MM.1S (cell line): Measurements from ENCODE around the gene DUSP10.
A peak's percentile ranks its signal among the peaks of the same experiment; 100 is the strongest.

Source experiments
- DNase-seq: peaks from one replicate; pipeline ENCODE4 v3.0.0-alpha.2; 2015
- H2AFZ ChIP-seq: fragments of 300-600 bp; sonication (generic); 2 replicates; pipeline ENCODE4 v1.6.0; 2016; ENCODE audit warnings: antibody characterized with exemption, low read length
- H3F3A ChIP-seq: fragments of 300-600 bp; sonication (generic); 2 replicates; pipeline ENCODE4 v1.6.1; 2016; ENCODE audit warnings: mild to moderate bottlenecking, antibody characterized with exemption, low read length, moderate library complexity, mixed read lengths; ENCODE audit not compliant: insufficient read depth
- H3K27ac ChIP-seq: fragments of 300-600 bp; sonication (generic); 2 replicates; pipeline ENCODE4 v1.5.1; 2016; ENCODE audit warnings: mild to moderate bottlenecking, low read length
- H3K27me3 ChIP-seq: fragments of 300-600 bp; sonication (generic); replicated peaks from 2 replicates; pipeline ENCODE4 v1.6.0; 2016; ENCODE audit warnings: low read length; ENCODE audit not compliant: insufficient read depth
- H3K36me3 ChIP-seq: fragments of 300-600 bp; sonication (generic); replicated peaks from 2 replicates; pipeline ENCODE4 v1.6.1; 2016; ENCODE audit warnings: mild to moderate bottlenecking, low read length, mixed read lengths; ENCODE audit not compliant: insufficient read depth
- H3K4me1 ChIP-seq: fragments of 300-600 bp; sonication (generic); 2 replicates; pipeline ENCODE4 v1.6.1; 2016; ENCODE audit warnings: low read length, mixed read lengths
- H3K4me2 ChIP-seq: fragments of 300-600 bp; sonication (generic); 2 replicates; pipeline ENCODE4 v1.6.0; 2016; ENCODE audit warnings: low read depth, low read length
- H3K4me3 ChIP-seq: fragments of 300-600 bp; sonication (generic); 2 replicates; pipeline ENCODE4 v1.5.1; 2016; ENCODE audit warnings: low read length, mixed read lengths
- H3K79me2 ChIP-seq: fragments of 300-600 bp; sonication (generic); 2 replicates; pipeline ENCODE4 v1.6.1; 2016; ENCODE audit warnings: mixed run types, low read length, mixed read lengths
- H3K9ac ChIP-seq: fragments of 300-600 bp; sonication (generic); 2 replicates; pipeline ENCODE4 v1.6.1; 2016; ENCODE audit warnings: low read length, mixed read lengths
- H3K9me2 ChIP-seq: fragments of 300-600 bp; sonication (generic); replicated peaks from 2 replicates; pipeline ENCODE4 v1.6.1; 2016; ENCODE audit warnings: mild to moderate bottlenecking, low read length, mixed read lengths; ENCODE audit not compliant: insufficient read depth
- H3K9me3 ChIP-seq: fragments of 300-600 bp; sonication (generic); replicated peaks from 2 replicates; pipeline ENCODE4 v1.6.1; 2016; ENCODE audit warnings: mild to moderate bottlenecking, low read length, mixed read lengths; ENCODE audit not compliant: insufficient read depth
- H4K20me1 ChIP-seq: fragments of 300-600 bp; sonication (generic); 2 replicates; pipeline ENCODE4 v1.6.1; 2016; ENCODE audit warnings: mild to moderate bottlenecking, low read length, moderate library complexity, mixed read lengths; ENCODE audit not compliant: insufficient read depth
- CTCF ChIP-seq: fragments of 300-600 bp; sonication (generic); IDR thresholded peaks from 2 replicates; pipeline ENCODE4 v1.5.1; 2016; ENCODE audit warnings: antibody characterized with exemption, low read length, mixed read lengths
- EZH2 ChIP-seq: fragments of 300-600 bp; sonication (generic); optimal IDR thresholded peaks from 2 replicates; pipeline ENCODE3; 2017; ENCODE audit warnings: low read depth, mild to moderate bottlenecking, antibody characterized with exemption, low read length, mixed read lengths
- EZH2phosphoT487 ChIP-seq: fragments of 300-600 bp; sonication (generic); IDR thresholded peaks from 2 replicates; pipeline ENCODE4 v1.6.1; 2018; ENCODE audit warnings: antibody characterized with exemption, low read length

DUSP10 gene

DNA sequence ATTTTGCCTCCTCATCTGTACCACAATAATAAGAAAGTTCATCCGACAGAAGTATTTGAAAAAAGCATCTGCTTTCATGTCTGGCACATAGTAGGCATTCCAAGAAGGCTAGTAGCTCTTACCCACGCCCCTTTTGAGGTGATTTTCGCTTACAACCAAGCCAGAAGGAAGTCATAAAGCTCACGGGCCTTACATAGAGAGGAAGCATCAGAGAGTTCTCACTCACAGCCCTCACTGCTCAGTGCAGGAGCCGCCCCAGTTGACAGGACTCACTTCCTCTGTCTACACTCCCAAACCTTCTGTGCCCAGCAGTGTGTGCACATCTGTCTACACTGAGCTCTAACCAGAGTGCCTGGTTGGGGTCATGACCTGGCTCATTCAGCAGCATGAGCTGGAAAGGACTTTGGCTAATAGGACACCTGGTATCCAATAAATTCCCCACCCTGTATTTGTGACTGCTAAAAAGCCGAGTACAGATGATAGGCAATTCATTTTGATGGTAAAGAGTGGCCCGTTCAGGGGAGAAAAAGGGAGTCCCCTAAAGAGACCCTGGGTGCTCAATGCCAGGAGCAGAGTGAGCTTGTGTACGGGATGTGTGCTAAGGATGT lies 36.8 kb upstream of the DUSP10 start:
- Histone ChIP-seq H3K4me1 (peaks cover 39% of the 10 kb centered on the region), H3K4me2 (peak overlapping the region; percentile 75), H4K20me1 (no peaks in the 10 kb centered on the region), H3K27me3 (peaks cover 72% of the 10 kb centered on the region), H3K9ac (0 out of 2 replicates have a peak overlapping the region, but pooled peaks have one; percentile 1), H3K4me3 (peak overlapping the region; percentile 23; the same call in 1 of the 2 replicates), H3K9me3 (no peaks in the 10 kb centered on the region), H2AFZ (no peak overlapping the region), H3K9me2 (no peaks in the 10 kb centered on the region), H3K36me3 (no peaks in the 10 kb centered on the region), H3F3A (peaks cover 35% of the 10 kb centered on the region), H3K79me2 (no peaks in the 10 kb centered on the region), H3K27ac (peak overlapping the region; percentile 74; the same call in 1 of the 2 replicates)
- TF ChIP-seq CTCF = no peak
- TF ChIP-seq EZH2phosphoT487 = no peak
- no peak for TF ChIP-seq EZH2
- peak; percentile 30 for DNase-seq

DNA sequence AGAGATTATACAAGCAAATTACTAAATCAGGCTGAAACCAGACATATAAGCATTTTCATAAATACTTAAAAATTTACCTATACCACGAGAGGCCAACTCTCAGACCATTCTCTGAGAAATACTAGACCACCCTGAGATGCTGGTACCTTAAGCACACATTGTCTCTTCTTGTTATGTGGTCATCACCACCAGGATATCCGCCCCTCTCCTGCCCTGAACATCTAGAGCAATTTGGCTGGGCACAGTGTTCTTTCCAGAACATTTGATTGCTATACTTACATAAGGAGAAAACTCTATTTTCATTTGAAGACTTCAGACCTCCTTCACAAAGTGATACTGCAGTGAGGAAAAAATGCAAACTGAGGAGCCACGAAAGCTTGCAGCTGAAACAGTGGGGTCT lies 36.2 kb upstream of the DUSP10 start:
- DNase-seq = no peak
- no peaks in the 10 kb centered on the region for H3K9me2 ChIP-seq
- peak overlapping the region; percentile 74; the same call in 1 of the 2 replicates for H3K27ac ChIP-seq
- H2AFZ ChIP-seq = no peak overlapping the region
- peaks cover 35% of the 10 kb centered on the region for H3F3A ChIP-seq
- no peaks in the 10 kb centered on the region for H3K9me3 ChIP-seq
- peak overlapping the region; percentile 23 for H3K4me3 ChIP-seq
- H3K9ac ChIP-seq = 0 out of 2 replicates have a peak overlapping the region, but pooled peaks have one; percentile 1
- no peaks in the 10 kb centered on the region for H3K79me2 ChIP-seq
- H4K20me1 ChIP-seq = no peaks in the 10 kb centered on the region
- 0 out of 2 replicates have a peak, but pooled peaks have one; percentile 0 for TF ChIP-seq EZH2phosphoT487
- TF ChIP-seq EZH2 = no peak
- TF ChIP-seq CTCF = no peak
- peaks cover 75% of the 10 kb centered on the region for H3K27me3 ChIP-seq
- H3K4me1 ChIP-seq = peaks cover 39% of the 10 kb centered on the region
- H3K36me3 ChIP-seq = no peaks in the 10 kb centered on the region
- peak overlapping the region; percentile 75 for H3K4me2 ChIP-seq

DNA sequence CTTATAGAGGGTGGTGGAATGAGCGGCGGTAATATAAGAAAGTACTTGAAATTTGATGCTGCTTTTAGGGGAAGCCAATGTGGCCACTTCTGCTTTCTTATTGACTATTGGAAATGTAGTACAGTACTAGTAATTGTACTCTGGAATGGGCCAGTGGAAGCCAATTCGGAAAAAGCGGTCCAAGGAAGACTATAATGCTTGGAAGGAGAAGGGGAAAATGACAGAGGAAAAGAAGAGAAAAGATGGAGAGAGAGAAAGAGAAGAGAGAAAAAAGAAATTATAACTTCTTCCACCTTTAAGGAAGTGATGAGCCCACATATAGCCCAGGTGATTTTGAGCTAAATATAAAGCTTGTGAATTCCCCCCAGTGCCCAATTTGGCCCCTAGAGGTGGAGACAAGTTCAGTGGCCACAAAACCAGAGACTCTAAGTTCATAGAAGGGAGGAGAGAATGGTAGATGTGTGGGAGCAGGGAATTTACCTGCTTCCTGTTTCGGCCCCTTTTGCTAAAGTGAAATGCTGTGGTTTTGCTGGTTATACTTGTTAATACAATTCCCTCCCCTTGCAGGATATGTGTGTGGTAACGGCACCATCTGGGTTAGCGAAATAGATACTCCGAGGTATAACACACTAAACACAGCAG lies 35.7 kb upstream of the DUSP10 start:
- Histone ChIP-seq H3K27me3 (peaks cover 75% of the 10 kb centered on the region), H3K4me1 (peaks cover 39% of the 10 kb centered on the region), H3F3A (peaks cover 35% of the 10 kb centered on the region), H3K4me2 (peak overlapping the region; percentile 75), H3K9ac (peak overlapping the region; percentile 14; the same call in 1 of the 2 replicates), H3K27ac (peak overlapping the region; percentile 74), H2AFZ (no peak overlapping the region), H3K9me3 (no peaks in the 10 kb centered on the region), H3K79me2 (no peaks in the 10 kb centered on the region), H3K9me2 (no peaks in the 10 kb centered on the region), H3K36me3 (no peaks in the 10 kb centered on the region), H4K20me1 (no peaks in the 10 kb centered on the region), H3K4me3 (peak overlapping the region; percentile 23)
- 0 out of 2 replicates have a peak, but pooled peaks have one; percentile 13 for TF ChIP-seq CTCF
- no peak for TF ChIP-seq EZH2
- TF ChIP-seq EZH2phosphoT487 = peak; percentile 93
- peak; percentile 82 for DNase-seq
